Activated CD4-positive, alpha-beta T cell treated with anti-CD3 and anti-CD28 coated beads, Interleukin-2, Interleukin-4, amounts not matched to agents 100 ng/mL and 50 ng/mL, durations not matched to agents 16 hours and 8 hours (primary cell): Measurements from ENCODE around the gene SMTNL1.

Experiments used
- DNase-seq: peaks from one replicate; pipeline ENCODE4 v3.0.0-alpha.2; 2020; ENCODE audit warnings: low spot score

SMTNL1 gene

DNA sequence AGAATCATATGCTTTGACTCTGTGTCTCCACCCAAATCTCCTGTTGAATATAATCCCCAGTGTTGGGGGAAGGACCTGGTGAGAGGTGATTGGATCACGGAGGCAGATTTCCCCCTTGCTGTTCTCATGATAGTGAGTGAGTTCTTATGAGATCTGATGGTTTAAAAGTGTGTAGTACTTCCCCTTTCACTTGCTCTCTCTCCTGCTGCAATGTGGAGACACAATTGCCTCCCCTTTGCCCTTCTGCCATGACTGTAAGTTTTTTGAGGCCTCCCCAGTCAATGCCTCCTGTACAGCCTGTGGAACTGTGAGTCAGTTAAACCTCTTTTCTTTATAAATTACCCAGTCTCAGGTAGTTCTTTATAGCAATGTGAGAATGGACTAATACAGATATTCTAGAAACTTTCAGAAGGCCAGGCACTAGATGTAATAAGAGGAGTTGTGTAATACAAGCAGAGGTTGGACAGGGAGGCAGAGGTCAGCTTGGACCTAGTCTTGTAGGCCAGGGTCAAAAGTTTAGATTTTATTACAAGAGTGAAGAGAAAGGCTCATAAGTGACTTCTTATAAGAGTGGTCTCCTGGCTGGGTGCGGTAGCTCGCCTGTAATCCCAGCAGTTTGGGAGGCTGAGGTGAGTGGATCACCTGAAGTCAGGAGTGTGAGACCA lies 50.8 kb downstream of the SMTNL1 start:
- no peak for DNase-seq

DNA sequence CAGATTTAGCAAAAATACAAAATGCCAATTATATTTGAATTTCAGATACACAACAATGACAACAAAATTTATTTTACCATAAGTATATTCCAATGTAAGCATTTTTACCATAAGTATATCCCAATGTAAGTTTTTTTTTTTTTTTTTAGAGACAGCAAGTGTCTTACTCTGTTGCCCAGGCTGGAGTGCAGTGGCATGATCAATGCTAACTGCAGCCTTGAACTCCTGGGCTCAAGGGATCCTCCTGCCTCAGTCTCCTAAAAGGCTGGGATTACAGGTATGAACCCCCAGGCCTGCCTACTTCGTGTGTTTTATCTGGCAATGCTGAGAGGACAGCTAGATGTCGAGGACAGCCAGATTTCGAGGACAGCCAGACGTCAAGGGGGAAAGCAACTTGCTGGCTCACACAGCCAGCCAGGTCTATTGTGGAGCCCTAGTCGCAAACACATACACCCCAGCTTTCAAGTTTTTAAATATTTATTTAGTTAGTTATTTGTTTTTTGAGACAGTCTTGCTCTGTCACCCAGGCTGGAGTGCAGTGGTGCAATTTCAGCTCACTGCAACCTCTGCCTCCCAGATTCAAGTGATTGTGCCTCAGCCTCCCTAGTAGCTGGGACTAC lies 59.0 kb downstream of the SMTNL1 start:
- DNase-seq: no peak

GRCh38 chr11:57597461-57597915 lies 60.1 kb downstream of the SMTNL1 start, which contains the start of gene SERPING1:
TSS of gene SERPING1 (plus strand) at chr11:57597685. CDS start at chr11:57598271, 586 bp downstream.
- no peak for DNase-seq

DNA sequence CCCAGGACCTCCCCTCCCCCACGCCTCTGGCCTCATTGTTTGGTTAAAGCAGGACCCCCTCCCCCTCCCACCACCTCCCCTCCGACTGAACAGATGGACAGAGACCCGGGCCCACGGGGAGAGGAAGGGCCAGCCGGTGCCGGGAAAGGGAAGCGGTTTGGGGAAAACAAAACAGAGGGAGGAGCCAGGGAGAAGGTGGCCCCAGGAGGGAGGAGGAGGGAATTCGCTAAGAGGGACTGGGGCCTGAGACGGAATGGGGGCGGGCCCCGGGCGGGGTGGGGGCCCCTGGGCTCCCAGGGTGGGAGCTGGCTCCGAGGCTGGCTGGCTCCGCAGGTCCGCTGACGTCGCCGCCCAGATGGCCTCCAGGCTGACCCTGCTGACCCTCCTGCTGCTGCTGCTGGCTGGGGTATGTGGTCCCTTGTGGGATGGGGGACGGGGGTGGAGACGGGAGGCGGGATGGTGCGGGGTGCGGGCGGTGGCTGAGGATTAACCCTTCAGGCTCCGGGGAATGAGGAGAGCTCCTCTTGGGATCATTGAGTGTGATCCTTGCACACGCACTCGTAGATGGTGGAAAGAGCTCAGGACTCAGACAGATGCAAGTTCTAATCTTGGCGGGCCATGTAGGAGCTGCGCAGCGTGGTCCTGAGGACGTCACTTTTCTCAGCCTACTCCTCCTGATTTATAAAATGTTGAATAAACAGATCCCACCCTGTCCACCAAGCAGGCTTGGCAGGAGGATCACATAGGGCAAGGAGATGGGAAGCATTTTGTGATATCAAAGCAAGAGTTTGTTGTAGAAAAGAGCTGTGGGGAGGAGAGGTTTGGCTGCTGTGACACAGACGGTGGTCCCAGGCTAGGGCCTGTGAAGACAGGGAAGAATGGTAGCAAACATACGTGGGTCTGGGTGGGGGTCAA lies 60.8 kb downstream of the SMTNL1 start:
- DNase-seq: no peak

GRCh38 chr11:57598831-57599155 lies 61.4 kb downstream of the SMTNL1 start:
- no peak for DNase-seq

GRCh38 chr11:57599381-57599780 lies 62.0 kb downstream of the SMTNL1 start:
- no peak for DNase-seq
